PFSK-1 (cell line): ENCODE results near the gene MED8.

ENCODE experiments used
- FOXP2 ChIP-seq: optimal IDR thresholded peaks from 2 replicates; pipeline ENCODE3; 2011; ENCODE audit warnings: borderline replicate concordance, control low read depth, inconsistent platforms; ENCODE audit not compliant: insufficient read depth; ENCODE audit errors: extremely low read length, extremely low read depth
- POLR2AphosphoS5 ChIP-seq: IDR thresholded peaks from 2 replicates; pipeline ENCODE4 v1.6.1; 2012; ENCODE audit warnings: low read depth, mild to moderate bottlenecking, control low read depth, low read length, moderate library complexity
- SIN3A ChIP-seq: IDR thresholded peaks from 2 replicates; pipeline ENCODE4 v1.6.1; 2012; ENCODE audit warnings: mild to moderate bottlenecking, low read length, moderate library complexity, borderline replicate concordance; ENCODE audit not compliant: insufficient read depth
- TAF1 ChIP-seq: IDR thresholded peaks from 2 replicates; pipeline ENCODE4 v1.6.1; 2012; ENCODE audit warnings: low read length, control low read depth, borderline replicate concordance; ENCODE audit not compliant: insufficient read depth
- TF ChIP-seq, protein P1 (sequence below), 2 experiments: IDR thresholded peaks; 2 replicates each; pipeline versions ENCODE4 v1.6.1 to v1.8.0; 2011 to 2012; ENCODE audit warnings: low read depth in 2 of 2, low read length in 2 of 2, control low read depth in 1 of 2, inconsistent platforms in 1 of 2, mild to moderate bottlenecking in 1 of 2, moderate library complexity in 1 of 2; ENCODE audit not compliant: insufficient read depth in 1 of 2

MED8 gene

DNA sequence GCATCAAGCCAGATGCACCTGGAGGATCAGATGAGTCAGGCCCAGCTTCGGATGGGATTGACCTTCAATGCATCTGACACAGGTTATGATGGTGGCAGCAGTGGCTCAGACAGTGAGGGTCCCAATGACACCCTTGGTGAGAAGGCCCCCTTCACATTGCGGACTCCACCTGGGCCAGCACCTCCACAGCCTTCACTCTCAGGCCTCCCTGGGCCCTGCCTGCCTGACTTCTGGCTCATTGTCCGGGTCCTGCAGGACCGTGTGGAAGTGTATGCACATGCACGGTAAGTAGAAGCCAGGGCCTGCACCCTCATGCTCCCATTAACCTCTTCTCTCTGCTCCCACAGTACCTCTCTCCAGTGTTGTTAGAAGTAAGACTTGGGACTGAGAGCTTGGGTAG is 43.3 kb upstream of the MED8 start:
- TF ChIP-seq, protein P1, sequence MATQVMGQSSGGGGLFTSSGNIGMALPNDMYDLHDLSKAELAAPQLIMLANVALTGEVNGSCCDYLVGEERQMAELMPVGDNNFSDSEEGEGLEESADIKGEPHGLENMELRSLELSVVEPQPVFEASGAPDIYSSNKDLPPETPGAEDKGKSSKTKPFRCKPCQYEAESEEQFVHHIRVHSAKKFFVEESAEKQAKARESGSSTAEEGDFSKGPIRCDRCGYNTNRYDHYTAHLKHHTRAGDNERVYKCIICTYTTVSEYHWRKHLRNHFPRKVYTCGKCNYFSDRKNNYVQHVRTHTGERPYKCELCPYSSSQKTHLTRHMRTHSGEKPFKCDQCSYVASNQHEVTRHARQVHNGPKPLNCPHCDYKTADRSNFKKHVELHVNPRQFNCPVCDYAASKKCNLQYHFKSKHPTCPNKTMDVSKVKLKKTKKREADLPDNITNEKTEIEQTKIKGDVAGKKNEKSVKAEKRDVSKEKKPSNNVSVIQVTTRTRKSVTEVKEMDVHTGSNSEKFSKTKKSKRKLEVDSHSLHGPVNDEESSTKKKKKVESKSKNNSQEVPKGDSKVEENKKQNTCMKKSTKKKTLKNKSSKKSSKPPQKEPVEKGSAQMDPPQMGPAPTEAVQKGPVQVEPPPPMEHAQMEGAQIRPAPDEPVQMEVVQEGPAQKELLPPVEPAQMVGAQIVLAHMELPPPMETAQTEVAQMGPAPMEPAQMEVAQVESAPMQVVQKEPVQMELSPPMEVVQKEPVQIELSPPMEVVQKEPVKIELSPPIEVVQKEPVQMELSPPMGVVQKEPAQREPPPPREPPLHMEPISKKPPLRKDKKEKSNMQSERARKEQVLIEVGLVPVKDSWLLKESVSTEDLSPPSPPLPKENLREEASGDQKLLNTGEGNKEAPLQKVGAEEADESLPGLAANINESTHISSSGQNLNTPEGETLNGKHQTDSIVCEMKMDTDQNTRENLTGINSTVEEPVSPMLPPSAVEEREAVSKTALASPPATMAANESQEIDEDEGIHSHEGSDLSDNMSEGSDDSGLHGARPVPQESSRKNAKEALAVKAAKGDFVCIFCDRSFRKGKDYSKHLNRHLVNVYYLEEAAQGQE (IDR thresholded peaks at IDR 0.05; ENCODE audit: insufficient read depth in 1 of 2, low read depth in 2 of 2, low read length in 2 of 2): no peak
- TF ChIP-seq SIN3A (no peak), POLR2AphosphoS5 (no peak), FOXP2 (no peak), TAF1 (no peak)

GRCh38 chr1:43432171-43432860 is 42.7 kb upstream of the MED8 start:
- no peak for TF ChIP-seq FOXP2
- TF ChIP-seq SIN3A: no peak
- TF ChIP-seq, protein P1 (IDR thresholded peaks at IDR 0.05; ENCODE audit: insufficient read depth in 1 of 2, low read depth in 2 of 2, low read length in 2 of 2): no peak
- TF ChIP-seq POLR2AphosphoS5: no peak
- no peak for TF ChIP-seq TAF1

GRCh38 chr1:43431676-43432075 is 42.1 kb upstream of the MED8 start:
- TF ChIP-seq SIN3A: no peak
- no peak for TF ChIP-seq FOXP2
- TF ChIP-seq, protein P1 (IDR thresholded peaks at IDR 0.05; ENCODE audit: insufficient read depth in 1 of 2, low read depth in 2 of 2, low read length in 2 of 2): no peak
- TF ChIP-seq POLR2AphosphoS5: no peak
- TF ChIP-seq TAF1: no peak

DNA sequence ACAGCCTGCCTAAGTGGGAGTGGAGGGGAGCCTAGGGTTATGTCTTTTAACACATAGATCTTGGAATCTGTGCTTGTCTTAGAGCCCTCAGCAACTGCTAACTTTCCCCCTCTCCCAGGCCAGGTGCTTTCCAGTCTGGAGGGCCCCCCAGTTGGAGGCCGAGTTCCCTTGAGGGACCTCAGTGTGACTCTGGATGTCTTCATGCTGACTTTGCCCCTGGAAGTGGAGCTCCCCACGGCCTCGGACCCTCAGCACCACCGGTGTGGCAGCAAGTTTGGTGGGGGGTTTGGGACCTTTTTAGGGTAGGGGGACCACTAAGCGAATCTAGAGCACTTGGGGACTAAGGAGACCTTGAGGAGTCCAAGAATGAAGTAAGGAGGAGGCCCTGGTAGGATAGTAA is 41.2 kb upstream of the MED8 start:
- TF ChIP-seq, protein P1 (IDR thresholded peaks at IDR 0.05; ENCODE audit: insufficient read depth in 1 of 2, low read depth in 2 of 2, low read length in 2 of 2): no peak
- TF ChIP-seq FOXP2: no peak
- no peak for TF ChIP-seq TAF1
- no peak for TF ChIP-seq POLR2AphosphoS5
- TF ChIP-seq SIN3A: no peak
